Measurements from ENCODE around the gene EPN1.

The EPN1 gene

GRCh38 chr19:55680339-55681130, 5.5 kb downstream of the EPN1 start:
- no peak for DNase-seq

- DNase-seq, result no peak
Observed at GRCh38 chr19:55681131-55682092, 6.4 kb downstream of the EPN1 start.

- DNase-seq, result no peak
Observed at GRCh38 chr19:55683449-55684261, 8.6 kb downstream of the EPN1 start.

GRCh38 chr19:55684946-55685681, 10.1 kb downstream of the EPN1 start:
- no peak for DNase-seq

- DNase-seq, result no peak
Observed at GRCh38 chr19:55685776-55686175, 10.8 kb downstream of the EPN1 start.

GRCh38 chr19:55686311-55687050, 11.5 kb downstream of the EPN1 start:
- DNase-seq, result no peak

GRCh38 chr19:55687281-55688201, 12.5 kb downstream of the EPN1 start:
- DNase-seq, result no peak

GRCh38 chr19:55688422-55689218, 13.6 kb downstream of the EPN1 start:
- peak; percentile 29 for DNase-seq

GRCh38 chr19:55689411-55690108, 14.5 kb downstream of the EPN1 start:
- DNase-seq, result no peak

- no peak for DNase-seq
Observed at GRCh38 chr19:55690109-55690768, 15.2 kb downstream of the EPN1 start.

- DNase-seq, result no peak
Observed at GRCh38 chr19:55690769-55691545, 15.9 kb downstream of the EPN1 start.

- no peak for DNase-seq
Observed at GRCh38 chr19:55691561-55692481, 16.8 kb downstream of the EPN1 start.

- DNase-seq, result no peak
Observed at GRCh38 chr19:55692681-55693081, 17.7 kb downstream of the EPN1 start.

- DNase-seq, result no peak
Observed at GRCh38 chr19:55693336-55693974, 18.4 kb downstream of the EPN1 start.

- no peak for DNase-seq
Observed at GRCh38 chr19:55694241-55694655, 19.2 kb downstream of the EPN1 start.

All from NCI-H510A treated with DMSO at 0.1 percent for 48 hours (cell line).